ENCODE measurements around the gene GJD3. TPM values are rescaled to one million over a fixed set of nuclear protein-coding genes. Genes with fewer than 3 reads are reported as not detected.
A peak's percentile ranks its signal among the peaks of the same experiment; 100 is the strongest.

Gene GJD3
- total RNA-seq, 2 experiments from 2014 or later, result not detected

- H4K20me1 ChIP-seq (ENCODE audit: insufficient read depth, low read length), result peaks cover 14% of the 10 kb centered on the region; the same call in 1 of the 2 replicates
- H2AFZ ChIP-seq (ENCODE audit: low read length), result no peak overlapping the region
- no peak for TF ChIP-seq CTCF (conservative IDR thresholded peaks at IDR 0.05; ENCODE audit: low read length)
- no peak for TF ChIP-seq EZH2phosphoT487 (IDR thresholded peaks at IDR 0.05; ENCODE audit: borderline replicate concordance, low read depth, low read length)
- no peaks in the 10 kb centered on the region for H3K9me2 ChIP-seq (ENCODE audit: insufficient read depth, low read length)
- ChIA-PET POLR2A (interaction anchor here (0.7 to 2.9 kb wide), 4 partner anchors 10 to 40 kb away, joined by 3 to 13 read pairs (median 7); partner anchors contain the start of gene CDC6), CTCF (ENCODE audit: unreplicated experiment) (no interaction called here)
- H3K4me1 ChIP-seq (ENCODE audit: insufficient read depth, low read length, poor library complexity, severe bottlenecking), result peaks cover 58% of the 10 kb centered on the region
- intact Hi-C loops (cut with micrococcal nuclease; ENCODE audit: unreplicated experiment), result no loop called here
- H3K36me3 ChIP-seq (ENCODE audit: insufficient read depth, low read length), result no peaks in the 10 kb centered on the region
- no TSS peak for BruUV-seq (replicated peaks)
- no peaks in the 10 kb centered on the region for H3K9me3 ChIP-seq (ENCODE audit: low read length)
- no peak overlapping the region for H3K4me3 ChIP-seq (ENCODE audit: low read depth, low read length, poor library complexity, severe bottlenecking)
- no peaks in the 10 kb centered on the region for H3K79me2 ChIP-seq (ENCODE audit: insufficient read depth, low read depth, low read length)
- no peak overlapping the region for H3K4me2 ChIP-seq (ENCODE audit: low read length)
- DNase-seq (ENCODE audit: low spot score), result no peak
- H3K27ac ChIP-seq (ENCODE audit: low read depth, low read length, poor library complexity, severe bottlenecking), result no peak overlapping the region
Measured at GRCh38 chr17:40327735-40328385, 36.7 kb downstream of the GJD3 start.

GRCh38 chr17:40327244-40327729, 37.2 kb downstream of the GJD3 start:
- CTCF ChIA-PET (ENCODE audit: unreplicated experiment), result no interaction called here
- POLR2A ChIA-PET, result interaction anchor here (1.0 to 2.9 kb wide), 3 partner anchors 10 to 39 kb away, joined by 3 to 13 read pairs (median 4); partner anchors contain the start of gene CDC6
- H3K4me2 ChIP-seq (ENCODE audit: low read length), result peak overlapping the region; percentile 50; the same call in 1 of the 2 replicates
- no peak overlapping the region for H3K4me3 ChIP-seq (ENCODE audit: low read depth, low read length, poor library complexity, severe bottlenecking)
- no peaks in the 10 kb centered on the region for H3K36me3 ChIP-seq (ENCODE audit: insufficient read depth, low read length)
- no peak for DNase-seq (ENCODE audit: low spot score)
- no peak overlapping the region for H2AFZ ChIP-seq (ENCODE audit: low read length)
- no peaks in the 10 kb centered on the region for H3K79me2 ChIP-seq (ENCODE audit: insufficient read depth, low read depth, low read length)
- H4K20me1 ChIP-seq (ENCODE audit: insufficient read depth, low read length), result peaks cover 14% of the 10 kb centered on the region; the same call in 1 of the 2 replicates
- TF ChIP-seq CTCF (conservative IDR thresholded peaks at IDR 0.05; ENCODE audit: low read length) (no peak), EZH2phosphoT487 (IDR thresholded peaks at IDR 0.05; ENCODE audit: borderline replicate concordance, low read depth, low read length) (no peak)
- H3K9me3 ChIP-seq (ENCODE audit: low read length), result no peaks in the 10 kb centered on the region
- no peak overlapping the region for H3K27ac ChIP-seq (ENCODE audit: low read depth, low read length, poor library complexity, severe bottlenecking)
- intact Hi-C loops (cut with micrococcal nuclease; ENCODE audit: unreplicated experiment), result no loop called here
- no TSS peak for BruUV-seq (replicated peaks)
- peaks cover 64% of the 10 kb centered on the region for H3K4me1 ChIP-seq (ENCODE audit: insufficient read depth, low read length, poor library complexity, severe bottlenecking)
- H3K9me2 ChIP-seq (ENCODE audit: insufficient read depth, low read length), result no peaks in the 10 kb centered on the region

- no TSS peak for BruUV-seq (replicated peaks)
- H3K9me2 ChIP-seq (ENCODE audit: insufficient read depth, low read length), result no peaks in the 10 kb centered on the region
- DNase-seq (ENCODE audit: low spot score), result no peak
- H4K20me1 ChIP-seq (ENCODE audit: insufficient read depth, low read length), result peaks cover 18% of the 10 kb centered on the region
- POLR2A ChIA-PET, result interaction anchor here (0.6 to 2.9 kb wide), 3 partner anchors 12 to 381 kb away, joined by 3 to 13 read pairs (median 3); partner anchors contain the start of gene CDC6
- no peaks in the 10 kb centered on the region for H3K36me3 ChIP-seq (ENCODE audit: insufficient read depth, low read length)
- intact Hi-C loops (cut with micrococcal nuclease; ENCODE audit: unreplicated experiment), result no loop called here
- no peak overlapping the region for H3K4me3 ChIP-seq (ENCODE audit: low read depth, low read length, poor library complexity, severe bottlenecking)
- H3K9me3 ChIP-seq (ENCODE audit: low read length), result no peaks in the 10 kb centered on the region
- peaks cover 68% of the 10 kb centered on the region for H3K4me1 ChIP-seq (ENCODE audit: insufficient read depth, low read length, poor library complexity, severe bottlenecking)
- no peak overlapping the region for H2AFZ ChIP-seq (ENCODE audit: low read length)
- TF ChIP-seq EZH2phosphoT487 (IDR thresholded peaks at IDR 0.05; ENCODE audit: borderline replicate concordance, low read depth, low read length) (no peak), CTCF (conservative IDR thresholded peaks at IDR 0.05; ENCODE audit: low read length) (no peak)
- no peak overlapping the region for H3K27ac ChIP-seq (ENCODE audit: low read depth, low read length, poor library complexity, severe bottlenecking)
- no peaks in the 10 kb centered on the region for H3K79me2 ChIP-seq (ENCODE audit: insufficient read depth, low read depth, low read length)
- peak overlapping the region; percentile 50 for H3K4me2 ChIP-seq (ENCODE audit: low read length)
- CTCF ChIA-PET (ENCODE audit: unreplicated experiment), result interaction anchor here (1.1 kb wide), 1 partner anchor 20 kb away, joined by 3 read pairs; no protein-coding TSS in a partner anchor
Measured at GRCh38 chr17:40326832-40327199, 37.7 kb downstream of the GJD3 start.

All from OCI-LY7 (cell line).